Retina (tissue), 1 donor: ENCODE results near the gene CDYL2.
A peak's percentile ranks its signal among the peaks of the same experiment; 100 is the strongest.
"Not testable (repeated sequence)": the region's sequence is repeated elsewhere in the genome, so short reads cannot be mapped to it uniquely, and the experiment has no call there.

Experiments
- DNase-seq: peaks from one replicate; pipeline ENCODE4 v3.0.0-alpha.2; 2016

CDYL2 gene

GRCh38 chr16:80804526-80805383, at the start of gene CDYL2:
Gene CDYL2 (minus strand): TSS chr16:80804598. CDS start chr16:80804173, 425 bp downstream.
- DNase-seq, result peak; percentile 49

- no peak for DNase-seq
Measured at GRCh38 chr16:80852261-80852872, 48.0 kb upstream of the CDYL2 start.

- DNase-seq, result no peak
Measured at GRCh38 chr16:80851831-80852230, 47.4 kb upstream of the CDYL2 start.

GRCh38 chr16:80850757-80851156, 46.4 kb upstream of the CDYL2 start:
- no peak for DNase-seq

- no peak for DNase-seq
Measured at GRCh38 chr16:80848862-80849261, 44.5 kb upstream of the CDYL2 start.

GRCh38 chr16:80846680-80847079, 42.3 kb upstream of the CDYL2 start:
- no peak for DNase-seq

- no peak for DNase-seq
Measured at GRCh38 chr16:80846275-80846674, 41.9 kb upstream of the CDYL2 start.

GRCh38 chr16:80844395-80844794, 40.0 kb upstream of the CDYL2 start:
- no peak for DNase-seq

GRCh38 chr16:80841231-80841630, 36.8 kb upstream of the CDYL2 start:
- DNase-seq, result no peak

GRCh38 chr16:80837533-80838147, 33.2 kb upstream of the CDYL2 start:
- no peak for DNase-seq

GRCh38 chr16:80836846-80837245, 32.4 kb upstream of the CDYL2 start:
- no peak for DNase-seq

- no peak for DNase-seq
Measured at GRCh38 chr16:80836202-80836601, 31.8 kb upstream of the CDYL2 start.

- no peak for DNase-seq
Measured at GRCh38 chr16:80831039-80831438, 26.6 kb upstream of the CDYL2 start.

GRCh38 chr16:80828495-80828894, 24.1 kb upstream of the CDYL2 start:
- no peak for DNase-seq

- DNase-seq, result no peak
Measured at GRCh38 chr16:80827007-80827406, 22.6 kb upstream of the CDYL2 start.

- no peak for DNase-seq
Measured at GRCh38 chr16:80825365-80825758, 21.0 kb upstream of the CDYL2 start.

GRCh38 chr16:80824623-80825364, 20.4 kb upstream of the CDYL2 start:
- DNase-seq, result peak; percentile 28

GRCh38 chr16:80819988-80820387, 15.6 kb upstream of the CDYL2 start:
- DNase-seq, result no peak

- no peak for DNase-seq
Measured at GRCh38 chr16:80816356-80816755, 12.0 kb upstream of the CDYL2 start.

GRCh38 chr16:80815278-80815677, 10.9 kb upstream of the CDYL2 start:
- not testable (repeated sequence) for DNase-seq

GRCh38 chr16:80812593-80812992, 8.2 kb upstream of the CDYL2 start:
- no peak for DNase-seq

- DNase-seq, result no peak
Measured at GRCh38 chr16:80809366-80809765, 5.0 kb upstream of the CDYL2 start.

GRCh38 chr16:80807906-80808305, 3.5 kb upstream of the CDYL2 start:
- DNase-seq, result no peak
